Motor neuron (in vitro differentiated cells): ENCODE measurements around the gene RNF181. TPM values are rescaled to one million over a fixed set of nuclear protein-coding genes. Genes with fewer than 3 reads are reported as not detected.
A peak's percentile ranks its signal among the peaks of the same experiment; 100 is the strongest.
"Not testable (repeated sequence)": the region's sequence is repeated elsewhere in the genome, so short reads cannot be mapped to it uniquely, and the experiment has no call there.

Experiments
- ATAC-seq, 8 experiments: fragments of 200-7000 bp; cut with Tn5 transposase; replicated peaks in 6 of 8; 2 replicates each; pipeline ENCODE4 v1.8.0; 2021; ENCODE audit warnings: mild to moderate bottlenecking in 8 of 8, moderate library complexity in 8 of 8
- H3K27ac ChIP-seq, 2 donors: fragments of 250-450 bp; sonication (Bioruptor Pico); 2 replicates each; pipeline ENCODE4 v1.9.0; 2021; ENCODE audit warnings: antibody characterized with exemption in 2 of 2, mild to moderate bottlenecking in 2 of 2, moderate library complexity in 1 of 2
- H3K4me1 ChIP-seq, 2 donors: fragments of 250-450 bp; sonication (Bioruptor Pico); replicated peaks in 1 of 2; 2 replicates each; pipeline ENCODE4 v1.6.1; 2021; ENCODE audit warnings: antibody characterized with exemption in 2 of 2, mild to moderate bottlenecking in 2 of 2, moderate library complexity in 1 of 2
- H3K4me3 ChIP-seq, 5 donors: fragments of 250-450 bp; sonication (Bioruptor Pico); 2 replicates each; pipeline ENCODE4 v1.9.0; 2021; ENCODE audit warnings: antibody characterized with exemption in 5 of 5, mild to moderate bottlenecking in 5 of 5, moderate library complexity in 4 of 5
- WGBS, 10 experiments: fragments of 450-650 bp; shearing (Covaris generic); methylation state at CpG; one replicate each; pipeline ENCODE4 v1.0.0; 2022; 5-methylcytosine and 5-hydroxymethylcytosine counted together
- in situ Hi-C, 9 experiments: fragments of 400-800 bp; cut with MboI; loops; one replicate each; pipeline ENCODE4 v1.15.0; 2021; ENCODE audit warnings: low sequenced_read_pairs in 9 of 9, low pct_unique_long_range_greater_than_20kb in 2 of 9; ENCODE audit not compliant: unreplicated experiment in 9 of 9
- total RNA-seq, 8 experiments: library from RNA; unstranded; fragments of 300-600 nt; gene quantifications; 2 replicates each; pipeline versions ENCODE4 v1.2.3 to v1.2.4, GENCODE V29; 2022

RNF181 gene
- total RNA-seq, 8 experiments from 2014 or later, result 104 to 237 (median 191) TPM

DNA sequence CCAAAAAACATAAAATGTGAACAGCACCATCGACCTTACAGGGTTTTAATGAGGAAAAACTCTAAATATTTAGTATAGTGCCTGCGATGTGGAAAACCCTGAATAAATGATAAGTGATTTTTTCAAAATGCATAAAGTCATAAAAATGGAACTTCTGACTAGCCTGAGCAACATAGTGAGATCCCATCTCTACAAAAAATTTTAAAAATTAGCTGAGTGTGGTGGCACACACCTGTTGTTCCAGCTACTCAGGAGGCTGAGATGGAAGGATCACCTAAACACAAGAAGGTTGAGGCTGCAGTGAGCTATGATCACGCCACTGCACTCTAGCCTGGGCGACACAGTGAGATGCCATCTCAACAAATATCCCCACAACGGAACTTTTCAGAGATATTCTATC lies 38.4 kb upstream of the RNF181 start:
- in situ Hi-C loops, result loop anchor here in 4 of 9 experiments (10.0 kb wide), 1 partner anchor 132 kb away; no protein-coding TSS in a partner anchor
- no peak for ATAC-seq

DNA sequence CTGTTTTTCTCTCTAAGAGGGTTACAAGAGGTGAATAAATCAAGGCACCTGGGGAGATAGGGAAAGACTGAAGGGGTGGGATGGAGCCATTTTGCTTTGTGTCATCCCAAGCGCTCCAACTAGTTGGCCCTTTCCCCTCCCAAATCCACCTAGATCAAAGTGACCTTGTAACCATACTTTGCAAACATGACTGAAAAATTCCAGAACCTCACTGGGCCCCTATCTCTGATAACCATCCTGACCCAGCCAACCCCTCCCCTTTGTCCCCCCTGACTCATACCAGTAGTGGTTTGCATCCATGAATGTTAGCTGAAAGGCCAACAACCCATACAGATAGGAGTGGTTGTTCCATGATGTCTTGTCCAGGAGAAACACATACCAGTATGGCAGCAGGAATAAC lies 37.4 kb upstream of the RNF181 start:
- no peak overlapping the region for H3K4me3 ChIP-seq
- in situ Hi-C loops, result loop anchor here in 4 of 9 experiments (10.0 kb wide), 1 partner anchor 133 kb away; no protein-coding TSS in a partner anchor
- H3K27ac ChIP-seq, result no peak overlapping the region
- WGBS, 10 experiments, result 80 to 100% (median 92%) methylated on average over 1 of the region's 1 CpG; no CpG with 5 or more reads in 6 of the 10 experiments
- H3K4me1 ChIP-seq, result peaks cover 9 to 11% of the 10 kb centered on the region in 2 donors
- no peak for ATAC-seq

More for the DNA sequence above, 38.4 kb upstream of the RNF181 start:
- H3K4me3 ChIP-seq, result no peak overlapping the region
- WGBS, 10 experiments, result 80 to 100% (median 93%) methylated on average over 1 to 5 of the region's 5 CpGs; no CpG with 5 or more reads in 1 of the 10 experiments
- no peak overlapping the region for H3K27ac ChIP-seq
- peaks cover 7 to 9% of the 10 kb centered on the region in 2 donors for H3K4me1 ChIP-seq

DNA sequence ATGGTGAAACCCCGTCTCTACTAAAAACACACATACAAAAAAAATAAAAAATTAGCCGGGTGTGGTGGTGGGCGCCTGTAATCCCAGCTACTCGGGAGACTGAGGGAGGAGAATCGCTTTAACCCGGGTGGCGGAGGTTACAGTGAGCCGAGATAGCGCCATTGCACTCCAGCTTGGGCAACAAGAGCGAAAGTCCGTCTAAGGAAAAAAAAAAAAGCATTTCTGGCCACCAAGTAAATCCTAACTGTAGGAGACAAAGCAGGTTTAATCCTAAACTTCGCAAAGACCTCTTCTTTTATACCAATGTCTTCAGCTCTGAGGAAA lies 35.2 kb upstream of the RNF181 start:
- peak overlapping the region; percentile 55 to 87 (median 67) for H3K4me3 ChIP-seq
- ATAC-seq, in situ Hi-C loops: not testable (repeated sequence)
- whole genome bisulfite sequencing, 10 experiments, result 71 to 90% (median 84%) methylated on average over 2 to 11 of the region's 12 CpGs; no CpG with 5 or more reads in 4 of the 10 experiments
- peaks cover 9 to 11% of the 10 kb centered on the region in 2 donors for H3K4me1 ChIP-seq
- H3K27ac ChIP-seq, result peak overlapping the region in 1 of 2 donors; percentile 84

DNA sequence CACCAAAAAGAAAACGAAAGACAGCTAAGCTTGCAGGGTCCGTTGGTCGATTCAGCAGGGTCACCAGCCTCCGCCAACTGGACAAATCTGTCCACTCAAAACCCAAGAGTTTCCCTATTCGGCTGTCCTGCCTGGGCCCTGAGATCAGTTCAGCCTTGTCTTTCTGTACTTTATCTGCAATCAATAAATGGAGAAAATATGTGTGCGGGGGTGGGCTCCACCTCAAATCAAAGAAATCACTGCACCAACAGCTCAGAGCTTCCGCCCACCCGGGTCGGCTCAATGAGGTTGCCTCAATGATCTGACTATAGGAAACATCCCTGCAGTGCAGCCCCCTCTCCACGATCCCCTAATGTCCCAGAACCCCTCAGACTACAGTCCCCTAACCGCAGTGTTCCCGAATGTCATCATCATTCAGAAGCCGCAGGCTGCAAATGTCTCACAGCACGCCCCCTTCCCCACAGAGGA lies 34.7 kb upstream of the RNF181 start:
- H3K27ac ChIP-seq, result peak overlapping the region; percentile 84 to 85
- in situ Hi-C loops, result no loop called here
- WGBS, 10 experiments, result 0 to 80% (median 4%) methylated on average over 1 to 11 of the region's 14 CpGs; no CpG with 5 or more reads in 1 of the 10 experiments
- ATAC-seq, result peak in 6 of 8 experiments; percentile 32 to 76 (median 68)
- H3K4me3 ChIP-seq, result peak overlapping the region; percentile 55 to 87 (median 67)
- peaks cover 9 to 11% of the 10 kb centered on the region in 2 donors for H3K4me1 ChIP-seq

DNA sequence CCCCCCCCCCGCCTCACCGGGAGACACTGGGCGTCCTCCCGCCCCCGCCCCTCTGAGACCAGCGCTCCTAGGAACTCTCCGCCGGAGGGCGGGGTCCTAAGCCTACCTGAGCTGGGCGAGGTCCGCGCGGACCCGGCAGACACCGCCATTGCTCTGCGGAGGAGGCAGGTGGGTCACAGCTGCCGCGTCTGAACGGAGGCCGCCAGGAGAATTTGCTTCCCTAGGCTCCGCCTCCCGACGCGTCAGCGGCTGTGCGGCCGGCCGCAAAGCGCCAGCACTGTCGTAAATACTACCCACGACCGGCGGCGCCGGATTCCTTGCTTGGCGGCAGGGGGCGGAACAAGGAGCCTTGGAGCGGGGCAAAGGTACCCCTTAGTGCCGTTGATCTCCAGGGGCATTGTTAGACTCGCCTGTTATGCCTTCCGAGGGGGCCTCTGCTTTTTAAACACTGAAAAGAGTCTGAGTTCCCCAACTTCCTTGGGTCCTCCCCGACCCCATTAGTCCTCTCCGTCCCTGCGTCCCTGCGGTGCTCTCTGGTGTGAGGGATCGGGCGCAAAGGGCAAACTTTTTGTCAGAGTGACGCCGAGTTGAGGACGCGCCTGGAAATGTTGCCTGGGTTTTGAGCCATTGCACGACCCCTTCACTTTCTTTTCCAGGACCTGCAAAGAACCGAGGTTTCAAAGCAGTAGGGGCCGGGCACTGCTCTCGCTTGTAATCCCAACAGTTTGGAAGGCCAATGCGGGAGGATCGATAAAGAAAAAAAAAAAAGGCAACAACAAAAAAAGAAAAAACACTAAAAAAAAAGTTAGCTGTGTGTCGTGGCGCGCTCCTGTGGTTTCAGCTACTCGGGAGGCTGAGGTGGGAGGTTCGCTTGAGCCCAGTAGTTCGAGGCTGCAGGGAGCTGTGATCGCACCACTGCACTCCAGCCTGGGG lies 34.0 kb upstream of the RNF181 start, which contains the start of gene GGCX:
Gene GGCX, minus strand, starts transcription at position 214 of the 933 bp plus-strand sequence. Its CDS starts 65 bp downstream, at position 149.
- in situ Hi-C loops, result no loop called here
- Histone ChIP-seq H3K4me3 (peak within 1 kb of the TSS; percentile 55 to 87 (median 67)), H3K4me1 (peaks cover 9 to 11% of the 10 kb centered on the region in 2 donors), H3K27ac (peak within 1 kb of the TSS; percentile 84 to 85)
- peak; percentile 89 to 97 (median 96) for ATAC-seq
- 0 to 94% (median 16%) methylated on average over 2 to 30 of the region's 64 CpGs for WGBS, 10 experiments

DNA sequence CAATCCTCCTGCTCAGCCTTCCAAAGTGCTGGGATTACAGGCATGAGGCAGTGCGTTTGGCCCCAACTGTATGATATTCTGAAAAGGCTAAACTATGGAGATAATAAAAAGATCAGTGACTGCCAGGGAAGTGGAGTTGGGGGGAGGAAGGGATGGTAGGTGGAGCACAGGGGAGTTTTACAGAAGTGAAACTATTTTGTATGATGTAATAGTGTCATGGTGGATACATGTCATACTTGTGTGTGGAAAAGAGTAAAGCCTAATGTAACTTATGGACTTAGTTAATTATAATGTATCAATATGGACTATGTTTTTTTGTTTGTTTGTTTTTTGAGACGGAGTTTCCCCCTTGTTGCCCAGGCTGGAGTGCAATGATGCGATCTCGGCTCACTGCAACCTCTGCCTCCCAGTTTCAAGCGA lies 31.4 kb upstream of the RNF181 start:
- Histone ChIP-seq H3K4me3 (no peak overlapping the region), H3K4me1 (peaks cover 9 to 11% of the 10 kb centered on the region in 2 donors), H3K27ac (no peak overlapping the region)
- WGBS, 10 experiments, result 75 to 100% (median 84%) methylated on average over 1 to 5 of the region's 5 CpGs; no CpG with 5 or more reads in 2 of the 10 experiments
- in situ Hi-C loops, result no loop called here
- ATAC-seq, result no peak

DNA sequence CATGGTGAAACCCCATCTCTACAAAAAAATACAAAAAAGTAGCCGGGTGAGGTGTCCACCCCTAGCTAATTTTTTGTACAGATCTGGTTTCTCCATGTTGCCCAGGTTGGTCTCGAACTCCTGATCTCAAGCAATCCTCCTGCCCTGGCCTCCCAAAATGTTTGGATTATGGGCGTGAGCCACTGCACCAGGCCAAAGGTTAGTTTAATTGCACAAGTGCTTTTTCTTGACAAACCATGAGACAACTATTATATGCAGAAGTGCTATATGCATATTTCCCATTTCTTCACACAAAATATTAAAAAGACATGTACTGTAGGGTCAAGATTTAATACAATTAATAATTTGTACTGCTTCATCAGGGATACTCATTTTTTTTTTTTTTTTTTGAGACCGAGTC lies 29.3 kb upstream of the RNF181 start:
- ATAC-seq, result no peak
- Histone ChIP-seq H3K27ac (no peak overlapping the region), H3K4me3 (no peak overlapping the region), H3K4me1 (peaks cover 3 to 4% of the 10 kb centered on the region in 2 donors)
- in situ Hi-C loops, result no loop called here
- WGBS, 10 experiments, result 33 to 100% (median 71%) methylated on average over 1 to 4 of the region's 4 CpGs; no CpG with 5 or more reads in 1 of the 10 experiments

DNA sequence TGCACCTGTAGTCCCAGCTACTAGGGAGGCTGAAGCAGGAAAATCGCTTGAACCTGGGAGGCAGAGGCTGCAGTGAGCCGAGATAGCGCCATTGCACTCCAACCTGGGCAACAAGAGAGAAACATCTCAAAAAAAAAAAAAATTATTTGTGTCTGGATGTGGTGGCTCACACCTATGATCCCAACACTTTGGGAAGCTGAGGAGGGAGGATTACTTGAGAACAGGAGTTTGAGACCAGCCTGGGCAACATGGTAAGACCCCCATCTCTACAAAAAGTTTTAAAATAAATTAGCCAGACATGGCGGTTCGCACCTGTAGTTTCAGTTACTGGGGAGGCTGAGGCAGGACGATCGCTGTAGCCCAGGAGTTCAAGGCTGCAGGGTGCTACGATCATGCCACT lies 19.8 kb upstream of the RNF181 start:
- Histone ChIP-seq H3K27ac (no peak overlapping the region), H3K4me3 (no peak overlapping the region), H3K4me1 (peaks cover 0 to 17% of the 10 kb centered on the region in 2 donors)
- 67 to 100% (median 87%) methylated on average over 3 to 8 of the region's 8 CpGs; no CpG with 5 or more reads in 2 of the 10 experiments for WGBS, 10 experiments
- ATAC-seq, result no peak
- in situ Hi-C loops, result no loop called here

DNA sequence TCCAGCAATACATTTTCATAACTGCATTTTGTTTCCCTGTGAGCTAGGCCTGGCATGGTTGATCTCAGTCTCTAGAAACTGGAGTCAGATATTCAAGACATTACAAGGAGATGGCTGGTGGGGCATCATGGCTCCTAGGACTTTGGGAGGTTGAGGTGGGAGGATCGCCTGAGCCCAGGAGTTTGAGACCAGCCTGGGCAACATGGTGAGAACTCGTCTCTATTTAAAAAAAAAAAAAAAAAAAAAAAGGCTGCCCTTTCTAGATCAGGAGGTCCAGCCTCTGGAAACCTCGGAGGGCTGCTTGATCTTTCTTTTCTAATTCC lies 18.5 kb upstream of the RNF181 start:
- H3K4me3 ChIP-seq, result no peak overlapping the region
- 20 to 100% (median 82%) methylated on average over 1 to 2 of the region's 3 CpGs; no CpG with 5 or more reads in 4 of the 10 experiments for WGBS, 10 experiments
- ATAC-seq, result no peak
- no peak overlapping the region for H3K27ac ChIP-seq
- in situ Hi-C loops, result no loop called here
- H3K4me1 ChIP-seq, result peaks cover 0 to 17% of the 10 kb centered on the region in 2 donors

DNA sequence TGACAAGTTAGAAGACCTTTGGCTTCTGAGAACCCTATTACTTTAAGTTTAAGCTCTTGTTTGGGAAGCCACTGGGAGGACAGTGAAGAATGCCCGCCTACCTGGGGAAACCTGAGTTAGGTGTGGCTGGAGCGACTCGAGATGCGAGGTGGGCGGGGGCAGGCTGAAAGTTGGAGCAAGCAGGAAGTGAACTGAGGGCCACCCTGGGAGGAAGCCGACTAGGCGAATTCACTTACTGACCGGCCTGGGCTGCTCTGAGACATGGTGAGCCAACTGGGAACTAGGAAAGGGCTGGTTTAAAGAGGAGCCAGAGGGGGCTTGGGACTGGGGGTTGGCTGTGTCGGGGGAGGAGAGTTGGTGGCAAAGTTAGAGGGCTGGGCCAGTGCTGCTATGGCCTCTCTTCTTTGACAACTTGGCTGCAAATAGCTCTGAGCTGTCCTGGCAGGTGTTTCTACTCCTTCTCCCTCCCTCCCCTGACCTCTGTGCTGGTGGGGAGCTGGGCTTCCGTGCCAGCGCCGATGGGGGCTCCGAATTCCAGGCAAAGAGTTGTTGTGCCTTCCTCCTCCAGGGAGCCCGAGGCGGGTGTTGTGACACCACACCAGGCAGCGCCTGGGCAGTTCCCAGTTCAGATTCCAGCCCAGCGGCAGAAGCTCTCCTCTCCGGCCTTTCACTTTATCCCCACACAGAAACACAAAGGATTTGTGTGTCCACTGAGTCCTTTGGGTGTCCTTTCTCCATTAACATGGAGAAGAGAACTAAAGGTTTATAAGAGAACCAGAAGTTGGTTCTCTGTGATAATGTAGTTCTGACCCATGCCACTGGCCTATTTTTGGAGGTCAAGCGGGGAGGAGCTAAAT lies 17.9 kb upstream of the RNF181 start, which contains the start of gene VAMP8:
Gene VAMP8, plus strand, starts transcription at position 201 of the 857 bp plus-strand sequence. Its CDS starts 61 bp downstream, at position 262.
- WGBS, 10 experiments, result 85 to 100% (median 100%) methylated on average over 1 to 5 of the region's 19 CpGs; no CpG with 5 or more reads in 6 of the 10 experiments
- in situ Hi-C loops, result no loop called here
- ATAC-seq, result peak in 3 of 8 experiments; percentile 21 to 61 (median 23)
- Histone ChIP-seq H3K4me3 (no peak within 1 kb of the TSS), H3K4me1 (peaks cover 0 to 17% of the 10 kb centered on the region in 2 donors), H3K27ac (no peak within 1 kb of the TSS)

DNA sequence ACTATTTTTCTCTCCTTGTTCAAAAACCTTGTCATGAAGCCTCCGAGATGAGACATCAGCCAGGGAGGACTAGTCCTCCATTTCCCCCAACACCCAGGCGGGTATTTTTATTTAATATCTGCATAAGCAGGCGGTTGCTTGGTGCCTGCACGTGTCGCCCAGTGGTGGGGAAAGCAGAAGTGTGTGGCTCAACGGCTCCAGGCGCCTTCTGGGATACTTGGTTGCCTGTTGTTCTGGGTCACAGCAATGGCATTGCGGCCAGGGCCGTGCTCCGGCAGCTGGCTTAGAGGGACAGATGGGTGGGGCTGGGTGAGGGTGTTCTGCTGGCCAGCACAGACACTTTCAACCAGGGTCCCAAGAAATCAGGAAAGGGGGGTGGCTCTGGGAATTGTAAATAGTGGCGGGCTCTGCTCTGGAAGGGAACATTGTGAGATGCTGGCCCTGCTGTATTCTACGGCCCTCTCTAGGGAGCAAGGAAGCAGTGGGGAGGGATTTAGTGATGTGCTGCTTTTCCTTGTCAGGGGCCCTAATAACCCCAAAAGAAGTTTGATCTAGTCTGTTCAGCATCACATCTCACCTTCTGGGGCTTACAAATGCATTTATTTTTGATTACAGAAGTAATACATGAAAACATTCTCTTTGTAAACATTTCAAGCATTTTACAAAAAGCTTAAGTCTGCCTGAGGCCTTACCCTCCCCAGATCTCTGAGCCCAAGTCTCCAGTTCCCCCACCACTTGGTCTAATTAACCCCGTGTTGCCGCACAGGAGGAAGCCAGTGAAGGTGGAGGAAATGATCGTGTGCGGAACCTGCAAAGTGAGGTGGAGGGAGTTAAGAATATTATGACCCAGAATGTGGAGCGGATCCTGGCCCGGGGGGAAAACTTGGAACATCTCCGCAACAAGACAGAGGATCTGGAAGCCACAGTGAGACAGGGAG lies 17.0 kb upstream of the RNF181 start:
- Histone ChIP-seq H3K27ac (no peak overlapping the region), H3K4me1 (peaks cover 0 to 17% of the 10 kb centered on the region in 2 donors), H3K4me3 (no peak overlapping the region)
- in situ Hi-C loops, result no loop called here
- peak in 2 of 8 experiments; percentile 33 to 77 for ATAC-seq
- WGBS, 10 experiments, result 43 to 89% (median 61%) methylated on average over 1 to 10 of the region's 19 CpGs
